GM18507 (cell line): ENCODE measurements around the gene CENPP.

Source experiments
- DNase-seq: peaks from one replicate; pipeline ENCODE4 v3.0.0; 2011; ENCODE audit warnings: low read depth; ENCODE audit not compliant: insufficient read length; ENCODE audit errors: extremely low spot score
- FAIRE-seq: peaks from 2 replicates; lab custom pipeline; 2011; peaks lifted over from hg19 to GRCh38; lab: Jason Lieb, UNC

The CENPP gene

DNA sequence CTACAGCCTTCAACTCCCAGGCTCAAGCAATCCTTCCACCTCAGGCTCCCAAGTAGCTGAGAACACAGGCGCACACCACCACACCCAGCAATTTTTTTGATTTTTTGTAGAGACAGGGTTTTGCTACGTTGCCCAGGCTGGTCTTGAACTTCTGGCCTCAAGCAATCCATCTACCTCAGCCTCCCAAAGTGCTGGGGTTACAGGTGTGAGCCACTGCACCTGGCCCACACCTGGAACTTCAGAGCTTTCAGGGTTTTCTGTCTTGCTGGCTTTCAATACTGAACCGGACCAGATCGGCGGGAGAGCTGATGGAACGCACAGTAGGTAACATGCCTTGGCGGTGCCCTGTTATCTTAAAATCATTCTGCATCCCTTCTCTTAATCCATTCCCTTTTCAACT is 313.4 kb downstream of the CENPP start:
- FAIRE-seq (no peak), DNase-seq (no peak)

DNA sequence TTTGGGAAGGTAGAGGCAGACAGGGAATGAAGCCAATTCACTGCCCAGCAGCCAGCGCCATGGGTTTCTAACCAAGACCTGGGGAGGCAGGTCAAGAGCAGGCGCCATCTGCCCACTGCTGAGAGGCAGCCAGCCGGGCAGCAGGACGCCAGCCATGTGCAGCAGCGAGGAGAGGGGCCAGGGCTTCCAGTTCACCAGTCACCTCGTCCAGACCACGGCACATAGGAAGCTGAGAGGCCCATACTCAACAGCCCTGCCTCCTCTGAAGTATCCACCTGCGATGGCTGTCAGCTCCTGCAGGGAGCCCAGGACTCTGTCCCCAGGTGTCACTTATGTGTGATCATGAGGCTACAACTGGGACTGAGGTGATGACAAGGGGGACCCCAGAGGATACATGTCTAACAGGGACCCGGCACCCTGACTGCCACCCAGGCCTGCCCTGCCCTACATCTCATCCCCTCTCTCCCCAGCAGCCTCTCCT is 314.1 kb downstream of the CENPP start:
- FAIRE-seq (no peak), DNase-seq (no peak)

DNA sequence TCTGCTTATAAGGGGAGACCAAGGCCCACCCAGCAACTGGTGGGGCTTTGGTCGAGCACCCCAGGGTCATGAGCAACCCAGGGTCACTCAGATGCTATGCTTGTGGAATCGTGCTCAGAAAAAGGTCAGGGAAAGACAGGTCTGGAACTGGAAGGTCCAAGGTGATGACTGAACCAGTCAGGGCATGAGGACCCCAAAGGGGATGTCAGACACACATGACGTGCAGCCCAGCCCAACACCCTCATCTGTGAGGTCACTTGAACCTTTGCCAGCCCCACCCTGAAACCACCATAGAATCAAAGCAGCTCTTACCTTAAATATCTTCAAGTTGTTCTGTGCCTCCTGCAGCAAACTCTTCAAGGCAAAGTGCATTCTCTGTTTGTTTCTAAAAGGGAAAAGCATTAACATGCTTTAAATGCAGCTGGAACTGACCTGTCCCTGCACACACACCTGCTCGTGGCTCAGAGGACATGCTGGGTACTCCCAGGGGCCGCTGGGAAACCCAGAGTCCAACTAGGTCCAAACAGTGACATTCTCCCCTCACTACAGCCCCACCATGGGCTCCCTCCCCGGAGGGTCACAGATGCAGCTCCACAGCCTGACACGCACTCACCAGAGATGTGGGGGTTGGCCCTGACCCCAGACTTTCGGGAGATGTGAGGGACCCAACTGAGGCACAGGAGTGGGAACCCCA is 314.8 kb downstream of the CENPP start:
- DNase-seq (no peak), FAIRE-seq (no peak)

DNA sequence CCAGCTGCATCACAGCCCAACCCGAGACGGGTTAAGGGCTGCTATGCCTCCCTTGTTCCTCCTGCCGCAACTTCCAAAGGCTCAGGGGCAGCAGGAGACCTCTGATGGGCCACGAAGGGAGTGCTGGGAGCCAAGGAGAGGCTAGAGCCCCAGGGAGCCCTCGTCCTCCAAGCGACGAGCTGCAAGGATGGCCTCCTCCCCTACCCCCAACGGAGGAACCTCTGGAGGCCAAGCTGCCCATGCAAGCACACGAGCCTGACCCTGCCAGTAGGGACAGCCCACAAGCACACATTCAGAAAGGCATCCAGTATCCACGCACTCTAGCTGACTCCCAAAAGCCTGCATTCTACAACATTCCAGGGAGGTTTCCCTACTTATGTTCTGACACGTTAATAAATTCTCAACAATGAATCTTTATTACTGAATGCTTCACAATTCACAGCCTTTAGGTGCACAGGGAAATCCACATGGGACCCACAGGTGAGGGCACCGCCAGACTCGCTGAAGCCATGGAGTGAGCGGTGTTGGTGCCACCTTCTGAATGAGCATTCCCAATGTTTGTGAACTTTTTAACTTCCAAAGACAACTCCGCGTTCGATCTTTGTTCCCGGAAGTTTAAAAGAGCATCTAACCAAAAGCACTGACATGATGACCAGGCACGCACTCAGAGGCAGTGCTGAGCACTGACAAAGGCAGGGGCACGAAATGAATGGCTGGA is 315.5 kb downstream of the CENPP start:
- FAIRE-seq (no peak), DNase-seq (no peak)

DNA sequence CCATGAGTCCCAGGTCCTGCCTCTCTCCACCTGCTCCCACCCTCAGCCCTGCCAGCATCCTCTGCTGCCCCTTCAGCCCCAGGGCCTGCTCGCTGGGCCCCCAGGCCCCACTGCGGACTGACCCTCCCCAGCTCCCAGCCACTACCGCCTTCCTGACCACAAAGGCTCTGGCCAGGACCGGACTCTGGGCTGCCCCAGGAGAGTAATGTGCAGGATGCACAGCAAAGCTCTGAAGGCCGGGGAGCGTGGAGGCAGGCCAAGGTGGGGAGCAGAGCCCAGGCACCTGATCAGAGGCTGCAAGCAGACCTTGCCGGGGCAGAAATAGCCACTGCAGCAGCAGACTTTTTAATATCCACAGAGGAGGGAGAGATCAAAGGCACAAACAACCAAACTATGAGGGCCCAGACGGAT is 316.3 kb downstream of the CENPP start:
- FAIRE-seq (no peak), DNase-seq (no peak)

GRCh38 chr9:92642564-92642963 is 316.8 kb downstream of the CENPP start:
- DNase-seq (no peak), FAIRE-seq (no peak)

- no peak for FAIRE-seq
- DNase-seq = no peak
Observed at GRCh38 chr9:92644278-92644677, 318.5 kb downstream of the CENPP start.

- DNase-seq (no peak), FAIRE-seq (no peak)
Observed at GRCh38 chr9:92645041-92645440, 319.3 kb downstream of the CENPP start.

GRCh38 chr9:92647671-92648473 is 322.1 kb downstream of the CENPP start:
- FAIRE-seq (no peak), DNase-seq (no peak)

GRCh38 chr9:92648474-92648971 is 322.8 kb downstream of the CENPP start:
- DNase-seq (no peak), FAIRE-seq (no peak)

DNA sequence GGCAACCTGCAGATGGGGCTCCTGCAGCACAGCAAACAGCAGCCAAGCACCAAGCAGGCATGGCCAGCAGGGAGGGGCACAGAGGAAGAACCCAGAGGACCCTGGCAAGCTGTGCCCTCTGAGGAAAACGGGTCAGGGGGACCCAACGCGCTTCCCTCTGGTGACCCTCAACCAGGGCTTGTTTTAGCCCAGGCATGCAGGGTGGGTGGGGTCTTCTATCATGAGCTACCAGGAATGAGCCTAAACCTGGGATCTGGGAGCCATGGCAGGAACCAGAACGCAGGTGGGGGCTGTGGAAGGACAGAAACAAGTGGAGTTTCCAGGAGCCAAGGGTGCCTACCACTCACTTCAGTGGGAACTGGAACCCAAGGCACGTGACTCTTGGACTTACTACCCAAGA is 323.3 kb downstream of the CENPP start:
- DNase-seq (no peak), FAIRE-seq (no peak)

DNA sequence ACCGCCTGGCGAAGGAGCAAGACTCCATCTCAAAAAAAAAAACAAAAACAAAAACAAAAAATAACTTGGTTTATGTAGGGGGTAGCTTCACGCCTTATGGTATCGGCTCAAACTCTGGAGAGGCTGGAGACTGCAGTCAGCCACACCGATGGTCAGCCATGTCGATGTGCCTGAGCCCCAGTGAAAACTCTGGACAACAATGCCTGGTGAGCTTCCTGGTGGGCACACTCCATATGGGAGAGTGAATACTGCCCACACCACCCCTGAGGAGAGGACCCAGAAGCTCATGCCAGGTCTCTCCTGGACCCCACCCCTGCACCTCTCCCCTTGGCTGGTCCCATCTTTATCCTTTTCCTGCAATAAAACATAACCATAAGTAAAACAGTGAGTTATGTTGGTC is 324.5 kb downstream of the CENPP start:
- FAIRE-seq (no peak), DNase-seq (no peak)

DNA sequence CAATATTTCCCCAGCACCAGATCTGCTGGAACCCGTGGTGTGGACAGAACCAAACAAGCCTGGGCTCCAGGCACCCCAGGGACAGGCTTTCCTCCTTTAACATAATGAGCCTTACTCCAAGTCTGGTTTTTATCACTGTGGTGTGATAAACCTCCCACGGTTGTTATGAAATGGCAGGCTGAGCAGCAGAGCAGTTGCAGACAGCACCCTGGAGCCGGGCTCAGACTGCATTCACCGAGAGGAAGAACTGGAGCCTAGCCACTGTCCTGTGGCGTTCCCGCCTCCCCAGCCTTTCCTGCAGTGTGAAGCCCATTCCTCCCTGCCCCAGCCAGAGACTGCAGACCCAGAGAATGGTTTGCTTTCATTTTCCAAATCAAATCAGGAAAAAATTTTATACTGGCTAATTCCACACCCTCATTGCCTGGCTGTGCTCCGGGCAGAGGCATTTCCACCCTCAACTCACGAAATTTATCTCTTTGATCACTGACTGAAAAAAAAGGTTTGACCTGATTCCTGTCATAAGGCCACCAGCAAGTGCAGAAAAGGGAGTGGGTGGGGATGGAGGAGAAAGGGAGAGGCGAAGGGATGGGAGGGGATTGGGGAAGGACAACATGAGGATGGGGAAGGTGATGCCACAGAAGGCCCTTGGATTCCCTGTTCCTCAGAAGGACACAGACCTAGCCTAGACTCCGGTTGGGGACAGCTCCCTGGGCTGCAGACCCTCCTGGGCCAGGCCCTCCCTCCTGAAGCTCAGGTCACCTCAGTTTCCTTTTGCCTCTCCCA is 325.3 kb downstream of the CENPP start:
- FAIRE-seq = no peak

DNA sequence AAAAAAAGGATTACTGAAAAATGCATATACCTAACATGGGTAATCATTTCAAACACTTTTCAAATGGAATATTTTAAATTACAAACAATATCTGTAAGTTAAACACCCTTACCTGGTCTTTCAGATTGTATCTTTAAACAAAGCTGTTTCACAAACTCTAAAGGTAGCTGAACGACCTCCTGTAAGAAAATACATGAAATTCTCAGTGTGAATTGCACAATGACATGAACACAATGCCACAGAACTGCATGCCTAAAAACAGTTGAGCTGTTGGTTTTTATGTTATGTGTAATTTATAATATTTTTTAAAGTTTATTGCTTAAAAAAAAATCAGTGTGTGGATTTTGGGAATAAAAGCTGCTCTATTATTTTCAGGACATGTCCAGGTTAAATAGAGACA is 326.7 kb downstream of the CENPP start:
- no peak for DNase-seq
- no peak for FAIRE-seq

More for the DNA sequence above, 325.3 kb downstream of the CENPP start:
- no peak for DNase-seq

DNA sequence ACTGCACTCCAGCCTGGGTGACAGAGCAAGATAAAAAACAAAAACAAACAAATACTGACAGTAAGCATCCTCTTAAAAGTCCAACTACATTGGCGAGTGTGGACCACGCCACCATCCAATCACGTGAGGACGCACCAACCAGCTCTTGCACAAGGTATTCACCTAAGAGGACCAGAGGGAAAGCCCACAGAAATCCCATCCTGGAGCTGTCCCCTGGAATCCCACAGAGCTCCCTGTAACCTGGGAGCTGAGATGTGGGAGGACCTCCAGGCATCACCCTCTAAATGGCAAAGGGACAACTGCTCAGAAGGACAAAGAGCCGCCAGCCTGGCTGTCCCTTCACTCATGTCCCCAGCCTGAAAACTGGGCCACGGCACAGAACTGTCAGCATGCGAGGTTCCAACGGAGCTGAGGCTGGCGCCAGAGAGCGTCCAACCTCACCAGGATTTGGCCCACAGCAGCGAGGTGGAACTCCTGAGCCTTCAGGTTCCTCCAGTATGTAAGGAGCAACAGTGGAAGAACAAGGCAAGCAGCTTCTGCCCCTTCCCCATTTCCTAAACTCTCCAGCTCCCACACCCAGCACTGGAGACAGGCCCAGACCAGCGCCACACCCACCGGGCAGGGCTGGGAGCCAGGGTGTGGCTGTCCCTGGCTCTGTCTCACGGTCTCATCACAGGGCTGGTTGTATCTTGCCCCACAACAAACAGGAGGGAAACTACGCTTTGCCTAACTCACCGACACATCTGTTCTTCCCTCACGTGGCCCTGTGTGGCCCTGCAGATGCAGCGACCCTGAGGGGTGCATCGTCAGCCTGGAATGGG is 328.9 kb downstream of the CENPP start:
- FAIRE-seq = no peak
- DNase-seq = no peak

- no peak for DNase-seq
- no peak for FAIRE-seq
Observed at GRCh38 chr9:92655366-92655765, 329.6 kb downstream of the CENPP start.

DNA sequence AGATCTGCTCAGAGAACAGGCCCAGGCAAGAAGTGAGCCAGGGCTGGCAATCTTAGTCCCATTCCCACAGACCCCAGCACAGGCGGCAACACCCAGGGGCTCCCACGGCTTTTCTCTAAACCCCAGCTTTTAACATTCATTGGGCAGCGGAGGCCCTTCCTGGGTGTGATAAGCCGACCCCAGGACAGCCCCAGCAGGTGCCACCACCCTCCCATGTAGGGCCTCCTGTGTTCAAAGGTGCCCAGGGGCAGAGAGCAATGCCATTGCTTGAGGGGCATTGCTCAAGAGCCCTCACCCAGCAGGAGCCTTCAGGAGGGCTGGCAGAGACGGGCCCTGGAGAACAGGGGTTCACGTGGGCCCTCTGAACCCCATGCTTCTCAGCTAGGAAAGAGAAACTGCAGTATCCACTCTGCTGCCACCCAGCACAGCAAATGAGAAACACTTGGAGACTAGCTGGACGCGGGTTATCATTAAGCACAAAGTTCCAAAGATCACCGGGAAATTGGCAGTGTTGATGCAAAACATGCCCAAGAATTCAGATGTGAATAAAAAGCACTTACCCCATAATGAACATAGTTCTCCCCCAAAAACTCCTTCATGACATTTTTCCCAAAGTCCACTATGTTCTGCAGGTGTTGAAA is 330.3 kb downstream of the CENPP start:
- DNase-seq (no peak), FAIRE-seq (no peak)

DNA sequence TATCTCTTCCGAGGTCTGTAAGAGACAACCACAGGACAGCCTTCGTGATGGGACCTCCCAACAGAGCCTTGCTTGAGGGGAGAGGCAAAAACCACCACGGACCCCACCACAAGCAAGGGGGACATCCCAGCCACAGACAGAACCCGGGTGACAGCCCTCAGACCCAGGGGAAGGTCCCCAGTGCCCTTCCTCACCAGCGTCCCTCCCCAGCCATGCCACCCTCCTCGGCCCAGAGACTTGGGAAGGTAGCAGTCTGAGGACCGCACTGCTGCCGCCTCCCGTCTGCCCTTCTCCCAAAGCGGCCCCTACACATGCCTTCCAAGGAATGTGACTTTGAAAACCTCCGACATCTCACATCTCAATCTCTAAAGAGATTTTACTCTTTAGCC is 330.8 kb downstream of the CENPP start:
- DNase-seq (no peak), FAIRE-seq (no peak)
